CD4-positive, alpha-beta T cell (primary cell): ENCODE measurements around the gene FSIP2. TPM values are rescaled to one million over a fixed set of nuclear protein-coding genes. Genes with fewer than 3 reads are reported as not detected.

ENCODE experiments used
- ATAC-seq: fragments of 200-7000 bp; cut with Tn5 transposase; one replicate; pipeline ENCODE4 v1.10.0; 2022; ENCODE audit warnings: mild to moderate bottlenecking; ENCODE audit not compliant: poor library complexity
- CTCF ChIA-PET: fragments of 350-600 bp; sonication (Branson Sonifier 250); formaldehyde crosslinking; loops from one replicate; lab custom pipeline; 2021; ENCODE audit warnings: antibody characterized with exemption, inconsistent platforms; lab: Charles Lee
- POLR2A ChIA-PET: fragments of 350-600 bp; sonication (Branson Sonifier 250); formaldehyde crosslinking; loops from one replicate; lab custom pipeline; 2021; ENCODE audit warnings: antibody characterized with exemption, inconsistent platforms; lab: Charles Lee
- DNase-seq, 14 experiments: peaks; one replicate each; pipeline ENCODE4 v3.0.0-alpha.2; 2013 to 2020; ENCODE audit warnings: mixed read lengths in 2 of 14
- H3K27ac ChIP-seq, 2 donors: one replicate each; pipeline versions ENCODE4 v1.5.1 to v1.7.0; 2013; ENCODE audit warnings: low read length in 2 of 2, low read depth in 1 of 2, mild to moderate bottlenecking in 1 of 2
- H3K27me3 ChIP-seq, 2 experiments: 1 replicate in 1 of 2; 2 replicates in 1 of 2; pipeline versions ENCODE4 v1.6.1 to v1.7.0; 2013; ENCODE audit warnings: low read length in 2 of 2, control low read depth in 1 of 2, mild to moderate bottlenecking in 1 of 2, moderate library complexity in 1 of 2; ENCODE audit not compliant: insufficient read depth in 2 of 2, control insufficient read depth in 1 of 2
- H3K36me3 ChIP-seq: one replicate; pipeline ENCODE4 v1.6.1; 2013; ENCODE audit warnings: low read length, control low read depth; ENCODE audit not compliant: insufficient read depth
- H3K4me1 ChIP-seq: one replicate; pipeline ENCODE4 v1.6.1; 2013; ENCODE audit warnings: low read length, control low read depth; ENCODE audit not compliant: insufficient read depth
- H3K4me3 ChIP-seq: one replicate; pipeline ENCODE4 v1.5.1; 2013; ENCODE audit warnings: mild to moderate bottlenecking, low read length, moderate library complexity
- H3K9me3 ChIP-seq, 2 experiments: 1 replicate in 1 of 2; 2 replicates in 1 of 2; pipeline versions ENCODE4 v1.6.1 to v1.7.0; 2013; ENCODE audit warnings: low read length in 2 of 2, mild to moderate bottlenecking in 2 of 2, control low read depth in 1 of 2, moderate library complexity in 1 of 2; ENCODE audit not compliant: control insufficient read depth in 1 of 2, insufficient read depth in 1 of 2
- H3K27ac Mint-ChIP-seq: one replicate; pipeline ENCODE4 v1.8.0; 2020; ENCODE audit warnings: mixed read lengths
- H3K27me3 Mint-ChIP-seq: one replicate; pipeline ENCODE4 v1.8.0; 2021; ENCODE audit warnings: mixed read lengths
- H3K36me3 Mint-ChIP-seq: one replicate; pipeline ENCODE4 v1.8.0; 2021; ENCODE audit warnings: low read depth, mixed read lengths
- H3K4me1 Mint-ChIP-seq: one replicate; pipeline ENCODE4 v1.8.0; 2021; ENCODE audit warnings: low read depth, mixed read lengths
- H3K4me3 Mint-ChIP-seq: one replicate; pipeline ENCODE4 v1.8.0; 2020; ENCODE audit warnings: mild to moderate bottlenecking, mixed read lengths
- H3K9me3 Mint-ChIP-seq: one replicate; pipeline ENCODE4 v1.8.0; 2020; ENCODE audit warnings: mixed read lengths
- CTCF ChIP-seq: fragments of 200-600 bp; IDR thresholded peaks from one replicate; pipeline ENCODE4 v1.8.0; 2022; ENCODE audit warnings: antibody characterized with exemption, mild to moderate bottlenecking
- intact Hi-C, 2 experiments: fragments of 100-400 bp; cut with DNase I in 1 of 2; cut with micrococcal nuclease in 1 of 2; formaldehyde crosslinking; loops; one replicate each; pipeline versions ENCODE4 v1.15.1 to v1.9.0; 2023 to 2025; cut with DNase I, micrococcal nuclease
- total RNA-seq, 174 experiments: library from RNA in 2 of 174; stranded (reverse) in 2 of 174; gene quantifications; one replicate each; pipeline ENCODE4 v1.2.3 and lab custom pipeline; 2021 to 2026

Gene FSIP2
- total RNA-seq, 2 experiments from 2014 or later, result 0.39 to 0.96 TPM

GRCh38 chr2:185875136-185875931 lies 136.7 kb downstream of the FSIP2 start:
- no peak for DNase-seq
- intact Hi-C loops, result no loop called here
- Histone ChIP-seq H3K4me1 (no peaks in the 10 kb centered on the region), H3K27ac (no peak overlapping the region), H3K9me3 (peaks cover 0 to 10% of the 10 kb centered on the region in 2 experiments), H3K36me3 (no peaks in the 10 kb centered on the region), H3K4me3 (no peak overlapping the region), H3K27me3 (no peaks in the 10 kb centered on the region)
- ATAC-seq, result no peak
- CTCF ChIA-PET, result no interaction called here
- POLR2A ChIA-PET, result no interaction called here
- Mint-ChIP-seq H3K4me3 (no peak overlapping the region), H3K36me3 (no peaks in the 10 kb centered on the region), H3K4me1 (no peaks in the 10 kb centered on the region), H3K27me3 (no peaks in the 10 kb centered on the region), H3K27ac (no peak overlapping the region), H3K9me3 (no peaks in the 10 kb centered on the region)
- no peak for TF ChIP-seq CTCF

- Mint-ChIP-seq H3K36me3 (peaks cover 7% of the 10 kb centered on the region), H3K27me3 (no peaks in the 10 kb centered on the region), H3K4me3 (no peak overlapping the region), H3K9me3 (no peaks in the 10 kb centered on the region), H3K4me1 (no peaks in the 10 kb centered on the region), H3K27ac (no peak overlapping the region)
- Histone ChIP-seq H3K9me3 (peaks cover 0 to 10% of the 10 kb centered on the region in 2 experiments), H3K27ac (no peak overlapping the region), H3K36me3 (no peaks in the 10 kb centered on the region), H3K4me1 (no peaks in the 10 kb centered on the region), H3K27me3 (no peaks in the 10 kb centered on the region), H3K4me3 (no peak overlapping the region)
- POLR2A ChIA-PET, result no interaction called here
- CTCF ChIA-PET, result no interaction called here
- intact Hi-C loops, result no loop called here
- no peak for ATAC-seq
- TF ChIP-seq CTCF, result no peak
- DNase-seq, result no peak
These were observed 137.6 kb downstream of the FSIP2 start for GRCh38 chr2:185876234-185876633.

GRCh38 chr2:185880396-185880795 lies 141.8 kb downstream of the FSIP2 start:
- Histone ChIP-seq H3K27me3 (no peaks in the 10 kb centered on the region), H3K4me3 (no peak overlapping the region), H3K36me3 (no peaks in the 10 kb centered on the region), H3K4me1 (no peaks in the 10 kb centered on the region), H3K9me3 (peaks cover 0 to 10% of the 10 kb centered on the region in 2 experiments), H3K27ac (no peak overlapping the region)
- ATAC-seq (no peak), DNase-seq (no peak)
- POLR2A ChIA-PET, result no interaction called here
- Mint-ChIP-seq H3K27me3 (no peaks in the 10 kb centered on the region), H3K4me3 (no peak overlapping the region), H3K9me3 (no peaks in the 10 kb centered on the region), H3K27ac (no peak overlapping the region), H3K4me1 (no peaks in the 10 kb centered on the region), H3K36me3 (peaks cover 7% of the 10 kb centered on the region)
- CTCF ChIA-PET, result no interaction called here
- intact Hi-C loops, result no loop called here
- no peak for TF ChIP-seq CTCF
